ENCODE measurements around the gene PIK3AP1.

GRCh38 chr10:96619796-96620773, 100.2 kb downstream of the PIK3AP1 start:
- TF ChIP-seq POLR2A (IDR thresholded peaks at IDR 0.05) (no peak), CTCF (IDR thresholded peaks at IDR 0.05) (no peak), EP300 (IDR thresholded peaks at IDR 0.05) (no peak), POLR2AphosphoS5 (IDR thresholded peaks at IDR 0.05) (no peak)

Data from gastroesophageal sphincter (tissue), 3 donors.